IPS-11a (cell line): Measurements from ENCODE around the gene CLSTN2.

ENCODE experiments used
- H3K4me3 ChIP-seq: one replicate; pipeline ENCODE4 v1.5.1; 2013; ENCODE audit warnings: low read depth, low read length, control low read depth

Gene CLSTN2

GRCh38 chr3:140470962-140471361 lies 536.0 kb downstream of the CLSTN2 start:
- H3K4me3 ChIP-seq, result no peak overlapping the region

GRCh38 chr3:140472306-140473020 lies 537.5 kb downstream of the CLSTN2 start:
- no peak overlapping the region for H3K4me3 ChIP-seq

GRCh38 chr3:140487566-140487965 lies 552.6 kb downstream of the CLSTN2 start:
- H3K4me3 ChIP-seq, result no peak overlapping the region

- H3K4me3 ChIP-seq, result no peak overlapping the region
Observed at GRCh38 chr3:140493271-140493670, 558.3 kb downstream of the CLSTN2 start.

GRCh38 chr3:140494970-140495369 lies 560.0 kb downstream of the CLSTN2 start:
- H3K4me3 ChIP-seq, result no peak overlapping the region

- H3K4me3 ChIP-seq, result no peak overlapping the region
Observed at GRCh38 chr3:140497331-140497730, 562.3 kb downstream of the CLSTN2 start.

- no peak overlapping the region for H3K4me3 ChIP-seq
Observed at GRCh38 chr3:140499114-140499757, 564.3 kb downstream of the CLSTN2 start.

GRCh38 chr3:140500473-140500872 lies 565.5 kb downstream of the CLSTN2 start:
- H3K4me3 ChIP-seq, result no peak overlapping the region

GRCh38 chr3:140501061-140501769 lies 566.2 kb downstream of the CLSTN2 start:
- H3K4me3 ChIP-seq, result no peak overlapping the region

- no peak overlapping the region for H3K4me3 ChIP-seq
Observed at GRCh38 chr3:140501770-140502364, 566.9 kb downstream of the CLSTN2 start.

- no peak overlapping the region for H3K4me3 ChIP-seq
Observed at GRCh38 chr3:140505213-140505612, 570.2 kb downstream of the CLSTN2 start.

GRCh38 chr3:140505876-140506275 lies 570.9 kb downstream of the CLSTN2 start:
- no peak overlapping the region for H3K4me3 ChIP-seq

GRCh38 chr3:140508550-140508949 lies 573.6 kb downstream of the CLSTN2 start:
- no peak overlapping the region for H3K4me3 ChIP-seq

- no peak overlapping the region for H3K4me3 ChIP-seq
Observed at GRCh38 chr3:140509534-140509933, 574.5 kb downstream of the CLSTN2 start.

GRCh38 chr3:140510303-140510861 lies 575.4 kb downstream of the CLSTN2 start:
- H3K4me3 ChIP-seq, result no peak overlapping the region

- H3K4me3 ChIP-seq, result no peak overlapping the region
Observed at GRCh38 chr3:140521751-140522445, 586.9 kb downstream of the CLSTN2 start.

GRCh38 chr3:140522653-140523380 lies 587.8 kb downstream of the CLSTN2 start:
- no peak overlapping the region for H3K4me3 ChIP-seq

GRCh38 chr3:140523600-140523999 lies 588.6 kb downstream of the CLSTN2 start:
- H3K4me3 ChIP-seq, result no peak overlapping the region

- no peak overlapping the region for H3K4me3 ChIP-seq
Observed at GRCh38 chr3:140527156-140527555, 592.2 kb downstream of the CLSTN2 start.

GRCh38 chr3:140529096-140529495 lies 594.1 kb downstream of the CLSTN2 start:
- H3K4me3 ChIP-seq, result no peak overlapping the region
